NOMO-1 (cell line): ENCODE results near the gene DACT1.

Source experiments
- DNase-seq, 2 experiments: peaks; one replicate each; lab custom pipeline; 2025; ENCODE audit not compliant: unreplicated experiment in 2 of 2; lab: John Stamatoyannopoulos, UW

DACT1 gene

DNA sequence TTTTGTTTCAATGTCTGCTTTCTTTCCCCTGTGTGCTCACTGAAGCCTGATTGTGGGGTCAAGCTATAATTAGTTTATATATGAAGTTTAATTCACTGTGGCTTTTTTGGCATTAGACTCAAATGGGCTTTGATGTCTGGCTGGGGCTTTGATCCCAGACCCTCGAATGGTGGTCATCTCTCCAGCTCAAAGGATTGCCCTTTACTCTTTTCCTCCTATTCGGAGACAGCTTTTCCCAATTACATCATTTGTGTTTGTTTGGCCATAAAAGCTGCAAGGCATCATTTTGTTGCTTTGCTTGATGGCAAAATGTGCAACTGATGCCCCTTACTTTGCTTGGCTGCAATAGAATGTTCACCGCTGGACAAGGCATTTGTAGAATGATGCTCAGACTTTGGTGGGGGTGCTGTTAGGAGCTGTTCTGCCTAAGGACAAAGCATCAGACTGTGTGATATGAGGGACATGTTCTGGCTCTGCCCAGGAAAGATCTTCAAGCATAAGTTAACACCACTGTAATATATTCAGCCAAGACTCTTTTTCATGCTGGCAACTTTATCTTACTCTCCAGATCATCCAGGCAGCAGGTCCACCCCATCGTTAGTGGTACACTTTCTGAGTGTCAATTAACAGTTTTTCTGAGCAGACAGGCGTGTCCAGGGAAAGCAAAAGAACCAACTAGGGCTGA lies 3.2 kb upstream of the DACT1 start:
- no peak for DNase-seq

- peak in 1 of 2 experiments; percentile 38 for DNase-seq
These were observed 2.5 kb upstream of the DACT1 start for GRCh38 chr14:58635091-58635830.

- DNase-seq, result no peak
These were observed 1.6 kb upstream of the DACT1 start for GRCh38 chr14:58636129-58636528.

DNA sequence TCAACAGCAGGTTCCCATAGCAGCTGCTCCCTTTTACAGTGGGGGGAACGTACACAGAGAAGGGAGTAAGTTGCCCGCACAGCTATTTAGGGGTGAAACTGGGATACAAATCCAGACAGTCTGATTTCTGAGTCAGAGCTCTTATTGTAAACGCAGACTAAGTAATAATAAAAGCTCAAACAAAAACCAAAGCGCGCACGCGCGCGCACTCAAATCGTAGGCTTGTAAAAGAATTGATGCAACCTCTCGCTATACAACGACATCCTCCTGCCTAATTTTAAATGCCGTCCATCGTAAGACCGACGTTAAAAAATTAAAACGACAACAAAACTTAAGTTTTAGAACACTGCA lies 747 bp upstream of the DACT1 start:
- peak in 1 of 2 experiments; percentile 33 for DNase-seq

GRCh38 chr14:58638231-58639197 lies 752 bp downstream of the DACT1 start:
- DNase-seq, result peak in 1 of 2 experiments; percentile 20

DNA sequence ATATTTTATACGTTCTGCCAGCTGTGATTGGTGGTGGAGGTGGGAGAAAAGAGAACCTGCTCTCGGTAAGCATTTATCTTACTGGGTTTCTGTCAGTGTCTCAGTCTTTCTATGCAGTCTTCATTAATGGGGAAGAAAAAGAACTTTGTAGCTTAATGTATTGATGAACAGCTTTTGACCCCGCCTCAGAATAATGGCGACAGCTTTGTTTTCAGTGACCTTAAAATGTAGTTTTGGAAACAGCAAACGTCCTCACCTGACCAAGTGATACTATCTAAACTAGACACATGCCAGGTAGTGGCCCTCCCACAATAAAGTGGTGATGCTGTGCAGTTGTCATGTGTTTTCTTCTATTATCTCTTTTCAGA lies 1.4 kb downstream of the DACT1 start:
- DNase-seq, result no peak

DNA sequence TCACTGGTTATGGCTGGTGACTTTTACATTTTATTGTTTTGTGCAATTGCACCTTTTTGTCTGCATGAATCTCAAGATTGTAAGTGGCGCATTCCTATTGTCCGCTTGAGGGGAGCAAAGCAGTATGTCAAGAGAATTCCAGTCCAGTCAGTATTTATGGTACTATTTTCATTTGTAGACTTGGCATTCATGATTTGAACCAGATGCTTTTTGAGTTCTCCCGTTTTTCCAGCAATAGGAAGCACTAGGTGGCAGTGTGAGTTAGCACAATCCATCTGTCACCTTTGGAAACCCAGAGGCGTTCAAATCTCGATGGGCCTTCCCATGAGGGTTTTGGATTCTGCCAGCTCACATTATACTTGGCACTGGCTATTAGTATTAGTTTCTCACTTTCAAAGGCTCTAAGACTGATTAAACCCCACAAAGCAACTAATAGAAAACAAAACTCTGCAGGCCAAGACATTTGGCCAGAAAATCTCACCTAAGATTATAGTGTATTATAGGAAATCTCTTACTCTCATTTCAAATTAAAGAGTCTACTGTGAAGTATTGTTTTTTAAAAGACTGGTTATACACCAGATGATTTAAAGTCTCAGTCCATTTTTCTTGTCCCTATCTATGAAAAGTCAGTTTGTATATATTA lies 2.2 kb downstream of the DACT1 start:
- DNase-seq, result peak in 1 of 2 experiments; percentile 50

- no peak for DNase-seq
These were observed 3.2 kb downstream of the DACT1 start for GRCh38 chr14:58640959-58641358.

- no peak for DNase-seq
These were observed 3.7 kb downstream of the DACT1 start for GRCh38 chr14:58641509-58641908.

DNA sequence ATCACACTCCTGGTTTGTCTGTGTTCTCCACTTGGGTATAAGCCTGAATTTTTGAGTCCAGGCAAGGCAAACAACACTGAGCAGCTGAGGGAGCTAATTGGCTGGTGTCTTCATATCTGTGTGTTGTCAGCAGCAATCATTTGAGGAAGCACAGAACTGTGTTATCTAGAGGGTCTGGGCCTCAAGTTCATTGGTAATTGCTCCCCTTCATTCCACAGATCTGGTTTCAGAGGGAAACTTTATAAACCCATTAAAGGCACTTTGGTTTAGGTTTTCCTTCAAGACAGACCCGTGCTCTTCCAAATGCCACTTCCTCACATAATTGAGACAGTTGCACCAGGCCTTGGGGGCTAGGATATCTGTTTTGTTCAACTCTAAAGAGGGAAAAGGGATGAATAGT lies 5.6 kb downstream of the DACT1 start:
- DNase-seq, result no peak

- no peak for DNase-seq
These were observed 7.9 kb downstream of the DACT1 start for GRCh38 chr14:58645641-58646040.

DNA sequence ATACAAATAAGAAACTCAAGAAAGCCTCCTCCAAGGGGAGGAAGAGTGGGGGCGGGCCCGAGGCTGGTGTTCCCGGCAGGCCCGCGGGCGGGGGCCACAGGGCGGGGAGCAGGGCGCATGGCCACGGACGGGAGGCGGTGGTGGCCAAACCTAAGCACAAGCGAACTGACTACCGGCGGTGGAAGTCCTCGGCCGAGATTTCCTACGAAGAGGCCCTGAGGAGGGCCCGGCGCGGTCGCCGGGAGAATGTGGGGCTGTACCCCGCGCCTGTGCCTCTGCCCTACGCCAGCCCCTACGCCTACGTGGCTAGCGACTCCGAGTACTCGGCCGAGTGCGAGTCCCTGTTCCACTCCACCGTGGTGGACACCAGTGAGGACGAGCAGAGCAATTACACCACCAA lies 8.7 kb downstream of the DACT1 start:
- no peak for DNase-seq

DNA sequence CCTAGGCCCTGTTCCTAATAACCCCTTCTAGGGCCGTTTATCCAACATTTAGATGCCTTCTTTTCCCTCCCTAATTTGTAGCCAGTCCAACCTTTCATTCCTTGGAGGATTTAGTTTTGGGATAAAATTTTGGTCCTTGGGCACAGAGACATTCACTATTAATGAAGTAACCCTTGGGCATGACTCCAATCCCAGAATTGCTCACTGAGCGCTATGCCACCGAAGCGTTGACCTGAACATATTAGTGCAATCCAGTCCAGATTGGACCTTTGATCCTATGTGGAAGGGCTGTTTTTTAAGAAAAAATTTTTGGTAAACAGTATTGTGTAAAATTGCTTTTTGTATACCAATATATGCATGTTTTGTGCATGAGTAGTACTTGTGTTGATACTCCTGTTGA lies 10.0 kb downstream of the DACT1 start:
- no peak for DNase-seq

GRCh38 chr14:58650857-58651256 lies 13.1 kb downstream of the DACT1 start:
- no peak for DNase-seq

- DNase-seq, result no peak
These were observed 19.1 kb downstream of the DACT1 start for GRCh38 chr14:58656671-58657411.

- DNase-seq, result no peak
These were observed 21.3 kb downstream of the DACT1 start for GRCh38 chr14:58659061-58659460.

GRCh38 chr14:58659846-58660245 lies 22.1 kb downstream of the DACT1 start:
- no peak for DNase-seq

GRCh38 chr14:58660407-58660806 lies 22.6 kb downstream of the DACT1 start:
- DNase-seq, result no peak

DNA sequence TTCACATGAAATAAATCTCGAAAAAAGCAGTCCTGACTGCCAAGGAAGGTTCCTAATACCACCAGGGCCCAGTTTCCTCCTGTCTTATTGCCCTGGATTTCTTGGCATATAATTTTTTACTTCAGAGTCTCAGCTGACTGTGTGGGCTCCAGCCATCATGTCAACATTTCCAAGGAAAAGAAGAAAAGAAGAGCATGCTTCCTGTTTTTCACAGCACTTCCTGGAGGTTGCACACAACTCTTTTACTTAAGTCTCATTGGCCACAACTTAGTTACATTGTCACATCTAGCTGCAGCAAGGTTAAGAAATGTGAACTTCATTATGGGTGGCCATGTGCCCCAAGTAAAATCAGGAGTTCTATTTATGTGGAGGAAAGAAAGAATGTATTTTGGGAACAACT lies 24.3 kb downstream of the DACT1 start:
- peak; percentile 16 to 23 for DNase-seq

GRCh38 chr14:58662759-58663158 lies 25.0 kb downstream of the DACT1 start:
- no peak for DNase-seq
